DND-41 (cell line): ENCODE results near the gene NEURL1B.

Experiments
- EZH2 ChIP-seq: IDR thresholded peaks from 3 replicates; pipeline ENCODE4 v1.6.1; 2012; ENCODE audit warnings: borderline replicate concordance, low read depth, mild to moderate bottlenecking, moderate library complexity, low read length, inconsistent platforms; ENCODE audit not compliant: severe bottlenecking
- TF ChIP-seq, protein P1 (sequence below): IDR thresholded peaks from 2 replicates; pipeline ENCODE4 v1.5.1; 2012; ENCODE audit warnings: borderline replicate concordance, low read length, moderate library complexity, mild to moderate bottlenecking; ENCODE audit not compliant: poor library complexity, severe bottlenecking; ENCODE audit errors: extremely low read depth

GRCh38 chr5:172612771-172613170 lies 28.3 kb upstream of the NEURL1B start:
- TF ChIP-seq, protein P1, sequence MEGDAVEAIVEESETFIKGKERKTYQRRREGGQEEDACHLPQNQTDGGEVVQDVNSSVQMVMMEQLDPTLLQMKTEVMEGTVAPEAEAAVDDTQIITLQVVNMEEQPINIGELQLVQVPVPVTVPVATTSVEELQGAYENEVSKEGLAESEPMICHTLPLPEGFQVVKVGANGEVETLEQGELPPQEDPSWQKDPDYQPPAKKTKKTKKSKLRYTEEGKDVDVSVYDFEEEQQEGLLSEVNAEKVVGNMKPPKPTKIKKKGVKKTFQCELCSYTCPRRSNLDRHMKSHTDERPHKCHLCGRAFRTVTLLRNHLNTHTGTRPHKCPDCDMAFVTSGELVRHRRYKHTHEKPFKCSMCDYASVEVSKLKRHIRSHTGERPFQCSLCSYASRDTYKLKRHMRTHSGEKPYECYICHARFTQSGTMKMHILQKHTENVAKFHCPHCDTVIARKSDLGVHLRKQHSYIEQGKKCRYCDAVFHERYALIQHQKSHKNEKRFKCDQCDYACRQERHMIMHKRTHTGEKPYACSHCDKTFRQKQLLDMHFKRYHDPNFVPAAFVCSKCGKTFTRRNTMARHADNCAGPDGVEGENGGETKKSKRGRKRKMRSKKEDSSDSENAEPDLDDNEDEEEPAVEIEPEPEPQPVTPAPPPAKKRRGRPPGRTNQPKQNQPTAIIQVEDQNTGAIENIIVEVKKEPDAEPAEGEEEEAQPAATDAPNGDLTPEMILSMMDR = no peak
- no peak for TF ChIP-seq EZH2
